Activated effector memory CD4-positive, alpha-beta T cell treated with Interleukin-2 at 50 U/mL for 16 hours (primary cell): ENCODE measurements around the gene CEP162.
"Not testable (repeated sequence)": the region's sequence is repeated elsewhere in the genome, so short reads cannot be mapped to it uniquely, and the experiment has no call there.

Source experiments
- DNase-seq: peaks from one replicate; pipeline ENCODE4 v3.0.0-alpha.2; 2020

CEP162 gene, protein sequence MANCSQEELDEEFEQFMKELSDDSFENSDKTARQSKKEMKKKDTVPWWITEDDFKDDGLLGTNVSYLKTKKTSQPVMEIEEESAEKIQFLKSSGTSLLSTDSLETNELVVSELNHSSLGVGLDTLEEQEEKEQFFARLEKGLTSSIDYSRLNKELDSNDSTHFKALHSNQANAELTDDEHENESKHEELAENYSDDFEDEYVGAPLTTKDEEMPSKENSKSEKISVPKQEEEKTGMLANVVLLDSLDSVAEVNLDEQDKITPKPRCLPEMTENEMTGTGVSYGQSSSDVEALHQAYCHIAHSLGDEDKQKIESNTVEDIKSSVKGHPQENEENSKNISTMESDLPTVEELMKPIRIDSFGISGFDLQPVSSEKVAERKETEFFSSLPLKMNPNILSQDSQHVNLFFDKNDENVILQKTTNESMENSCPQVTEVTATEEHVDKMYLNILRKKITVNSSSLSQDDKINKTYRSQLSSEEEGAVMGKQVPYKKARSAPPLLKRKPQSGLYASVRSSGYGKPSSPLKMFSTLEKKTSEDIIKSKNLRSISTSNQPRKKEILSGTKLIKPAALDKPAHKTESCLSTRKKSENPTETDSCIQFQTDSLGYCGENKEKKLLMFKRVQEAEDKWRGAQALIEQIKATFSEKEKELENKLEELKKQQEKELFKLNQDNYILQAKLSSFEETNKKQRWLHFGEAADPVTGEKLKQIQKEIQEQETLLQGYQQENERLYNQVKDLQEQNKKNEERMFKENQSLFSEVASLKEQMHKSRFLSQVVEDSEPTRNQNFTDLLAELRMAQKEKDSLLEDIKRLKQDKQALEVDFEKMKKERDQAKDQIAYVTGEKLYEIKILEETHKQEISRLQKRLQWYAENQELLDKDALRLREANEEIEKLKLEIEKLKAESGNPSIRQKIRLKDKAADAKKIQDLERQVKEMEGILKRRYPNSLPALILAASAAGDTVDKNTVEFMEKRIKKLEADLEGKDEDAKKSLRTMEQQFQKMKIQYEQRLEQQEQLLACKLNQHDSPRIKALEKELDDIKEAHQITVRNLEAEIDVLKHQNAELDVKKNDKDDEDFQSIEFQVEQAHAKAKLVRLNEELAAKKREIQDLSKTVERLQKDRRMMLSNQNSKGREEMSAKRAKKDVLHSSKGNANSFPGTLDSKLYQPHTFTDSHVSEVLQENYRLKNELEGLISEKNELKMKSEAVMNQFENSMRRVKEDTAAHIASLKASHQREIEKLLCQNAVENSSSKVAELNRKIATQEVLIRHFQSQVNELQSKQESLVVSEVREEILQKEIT (N-terminal part only)

DNA sequence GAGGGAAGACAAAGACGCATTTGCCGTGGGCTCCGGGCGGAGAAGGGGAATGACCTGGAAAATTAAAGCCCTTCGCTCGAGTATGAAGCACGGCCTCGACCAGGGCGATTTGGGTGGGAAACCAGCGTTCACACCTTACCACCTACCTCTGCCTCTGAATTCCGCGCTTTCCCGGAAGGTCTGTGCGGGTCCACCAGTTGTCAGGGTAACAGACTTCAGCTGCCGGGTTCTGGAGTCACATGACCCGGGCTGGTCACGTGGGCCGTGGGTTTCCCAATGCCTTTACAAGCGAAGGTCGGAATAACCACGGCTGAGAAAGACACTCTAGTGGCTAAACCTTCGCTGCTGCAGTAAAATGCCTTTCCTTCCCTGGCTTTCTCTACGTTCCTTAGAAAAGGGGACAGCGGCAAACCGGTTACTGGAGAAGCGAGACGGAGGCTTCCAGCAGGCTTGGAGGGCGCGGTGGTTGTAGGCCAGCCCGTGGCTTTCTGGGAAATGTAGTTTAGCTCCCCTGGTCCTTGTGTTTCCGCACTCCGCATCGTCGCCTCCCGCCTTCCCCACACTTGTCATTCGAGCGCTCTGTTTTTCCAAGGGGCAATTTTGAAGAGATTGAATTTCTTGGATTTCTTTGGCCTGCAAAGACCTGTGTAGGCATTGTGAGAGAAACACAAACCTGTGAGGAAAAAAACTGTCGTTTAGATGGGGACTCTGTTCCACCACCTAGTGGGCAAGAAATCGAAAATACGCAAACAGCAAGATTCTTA, at the start of gene CEP162:
TSS of gene CEP162 (minus strand) at position 210 of the 764 bp plus-strand sequence. CDS start 1,250 bp downstream, outside the sequence.
- DNase-seq, result peak; percentile 79

DNA sequence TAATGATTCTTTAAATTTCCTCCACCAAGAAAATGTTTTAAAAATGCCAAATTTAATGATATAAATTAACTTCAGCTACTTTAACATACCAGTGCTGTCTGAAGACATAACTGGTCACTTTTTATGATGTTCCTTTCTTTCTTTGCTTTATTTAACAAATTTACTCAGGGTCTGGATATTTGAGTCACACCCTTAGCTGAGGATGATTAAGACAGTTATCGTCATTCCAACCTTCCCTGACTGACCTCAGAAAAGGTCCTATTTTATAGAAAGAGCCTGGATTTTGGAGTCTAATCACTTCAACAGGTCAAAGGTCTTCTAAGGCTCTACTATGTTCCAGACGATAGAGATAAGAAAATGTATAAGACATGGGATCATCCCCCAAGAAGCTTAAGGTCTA, 47.4 kb upstream of the CEP162 start:
- no peak for DNase-seq

DNA sequence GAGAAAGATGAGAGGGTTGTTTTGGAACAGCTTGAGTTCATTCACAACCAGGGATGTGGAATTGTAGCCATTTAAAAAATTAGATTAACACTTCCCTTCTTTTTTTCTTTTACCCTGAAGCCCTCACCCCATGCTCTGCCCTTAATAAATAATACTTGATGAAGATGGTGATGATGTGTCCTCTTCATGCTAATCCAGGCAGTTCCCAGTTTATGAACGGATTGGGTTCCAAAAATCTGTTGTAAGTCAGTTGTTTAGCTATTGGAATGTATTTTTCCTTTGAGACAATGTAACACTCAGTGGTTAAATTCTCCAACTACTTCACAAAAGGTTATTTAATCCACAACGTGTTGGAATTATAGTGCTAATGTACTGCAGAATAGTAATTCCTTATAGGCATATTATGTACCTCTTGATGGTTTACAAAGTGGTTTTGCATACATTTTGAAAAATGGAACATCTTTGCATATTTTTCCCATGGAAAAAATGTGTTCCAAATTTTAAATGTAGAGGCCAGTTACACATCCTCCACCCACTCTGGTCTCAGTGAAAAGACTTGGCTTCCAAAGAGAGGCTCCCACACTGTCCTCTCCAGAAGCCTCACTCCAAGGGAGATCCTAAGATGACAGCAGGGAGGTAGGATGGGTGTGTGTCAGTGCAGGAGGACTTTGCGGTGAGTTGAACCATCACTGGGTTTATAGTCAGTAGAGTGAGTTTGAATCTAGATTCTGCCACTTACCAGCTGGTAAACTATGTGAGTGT, 45.8 kb upstream of the CEP162 start:
- no peak for DNase-seq

DNA sequence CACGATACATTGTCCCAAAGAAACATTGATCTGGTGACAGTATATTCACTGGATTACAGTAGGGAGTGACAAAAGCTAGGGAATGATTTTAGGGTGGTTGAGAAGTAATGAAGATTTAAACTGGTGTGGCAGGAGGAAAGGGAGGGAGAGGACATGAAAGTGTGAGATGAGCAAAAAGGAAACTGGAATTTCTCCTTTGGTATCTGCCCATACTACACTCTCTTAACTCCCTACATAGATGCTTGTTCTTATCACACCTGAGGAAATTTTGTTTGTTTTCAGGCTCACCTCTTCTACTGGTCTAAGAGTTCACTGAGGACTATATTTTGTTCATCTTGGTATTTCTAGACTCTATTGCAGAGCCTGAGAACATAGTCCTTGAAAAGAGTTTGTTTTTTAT, 44.9 kb upstream of the CEP162 start:
- DNase-seq, result no peak

DNA sequence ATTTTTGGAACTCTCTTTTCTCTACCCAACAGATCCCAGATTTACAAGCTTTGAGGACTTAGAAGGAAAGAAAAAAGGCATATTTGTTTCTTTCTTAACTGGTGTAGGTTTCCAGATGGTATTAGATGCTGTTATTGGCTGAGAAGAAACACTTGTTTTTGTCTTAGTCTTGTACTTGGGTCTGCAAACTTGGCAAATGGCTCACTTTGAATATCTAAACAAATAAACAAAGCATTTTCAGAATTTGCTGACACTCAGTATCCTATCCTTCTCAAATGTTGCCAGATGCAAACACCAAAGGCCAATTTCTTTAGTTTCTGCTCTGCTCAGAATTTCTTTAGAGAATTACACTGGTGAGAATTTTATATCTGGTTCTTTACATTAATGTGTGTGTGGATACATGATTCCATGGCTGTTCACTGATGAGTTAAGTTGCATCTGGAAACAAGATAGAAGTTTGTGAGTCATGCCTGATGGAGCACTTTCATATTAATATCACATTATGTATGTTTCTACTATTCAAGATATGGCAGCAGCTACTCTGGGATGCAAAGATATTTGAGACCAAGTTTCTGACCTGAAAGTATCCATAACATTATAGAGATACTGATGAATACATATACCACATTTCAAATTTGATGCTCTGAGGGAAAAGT, 43.7 kb upstream of the CEP162 start:
- no peak for DNase-seq

DNA sequence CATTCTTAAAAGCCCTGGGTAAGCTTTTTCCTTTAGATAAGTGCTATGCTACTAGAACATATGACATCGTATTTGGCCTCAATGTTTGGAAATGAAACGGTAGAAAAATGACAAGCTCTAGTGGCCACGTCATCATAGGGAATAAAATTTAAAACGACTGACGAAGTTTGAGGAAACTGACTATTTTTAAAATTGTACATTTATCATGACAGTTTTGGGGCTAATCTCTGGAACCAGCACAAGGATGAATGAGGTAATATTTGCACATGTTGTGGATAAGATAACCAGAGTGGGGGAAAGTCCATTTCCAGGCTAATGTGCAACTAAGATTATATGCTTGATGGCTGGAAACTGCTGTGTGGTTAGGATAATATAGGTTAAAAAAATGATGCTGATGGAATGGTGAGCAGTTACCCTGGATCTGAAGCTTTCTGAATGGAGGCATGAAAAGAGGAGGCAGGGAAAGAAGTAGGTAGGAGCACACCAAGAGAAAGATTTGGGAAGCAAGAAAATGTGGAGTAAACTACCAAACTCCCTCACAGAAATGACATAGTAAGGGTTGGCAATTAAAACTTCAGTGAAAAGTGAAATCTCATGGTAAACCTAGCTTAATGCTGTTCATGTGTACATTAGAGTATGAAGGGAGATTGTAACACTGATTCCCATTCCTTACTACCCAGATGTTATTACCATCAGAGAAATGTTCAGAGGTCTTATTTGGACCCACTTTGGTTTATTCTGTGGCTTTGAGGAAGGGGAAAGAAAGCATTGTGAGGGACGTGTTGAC, 42.7 kb upstream of the CEP162 start:
- DNase-seq, result no peak

DNA sequence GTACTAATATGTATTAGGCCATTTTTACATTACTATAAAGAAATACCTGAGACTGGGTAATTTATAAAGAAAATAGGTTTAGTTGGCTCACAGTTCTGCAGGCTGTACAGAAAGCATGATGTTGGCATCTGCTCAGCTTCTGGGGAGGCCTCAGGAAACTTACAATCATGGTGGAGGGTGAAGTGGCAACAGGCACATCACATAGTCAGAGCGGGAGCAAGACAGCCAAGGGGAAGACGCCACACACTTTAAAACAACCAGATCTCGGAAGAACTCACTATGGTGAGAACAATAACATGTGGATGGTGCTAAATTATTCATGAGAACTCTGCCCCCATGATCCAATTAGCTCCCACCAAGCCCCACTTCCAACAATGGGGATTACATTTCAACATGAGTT, 41.3 kb upstream of the CEP162 start:
- no peak for DNase-seq

DNA sequence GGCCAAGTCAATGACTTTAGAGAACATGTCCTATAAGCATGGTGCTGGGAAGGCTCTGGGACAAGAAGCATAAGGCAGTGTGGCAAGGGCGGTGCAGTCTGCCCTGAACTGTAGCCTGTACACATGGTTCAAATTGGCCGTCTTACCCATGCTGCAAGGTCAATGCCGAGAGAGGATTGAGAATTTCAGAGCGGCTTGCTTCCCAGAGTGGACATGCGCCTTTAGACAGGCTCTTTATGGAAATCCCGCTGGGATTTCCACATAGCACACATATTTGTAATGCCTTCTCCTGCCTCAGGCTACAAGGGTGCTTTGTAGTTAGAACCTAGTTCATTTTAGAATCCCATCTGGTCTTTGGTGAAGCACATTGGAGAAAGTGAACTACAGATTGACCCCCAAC, 36.1 kb upstream of the CEP162 start:
- no peak for DNase-seq

DNA sequence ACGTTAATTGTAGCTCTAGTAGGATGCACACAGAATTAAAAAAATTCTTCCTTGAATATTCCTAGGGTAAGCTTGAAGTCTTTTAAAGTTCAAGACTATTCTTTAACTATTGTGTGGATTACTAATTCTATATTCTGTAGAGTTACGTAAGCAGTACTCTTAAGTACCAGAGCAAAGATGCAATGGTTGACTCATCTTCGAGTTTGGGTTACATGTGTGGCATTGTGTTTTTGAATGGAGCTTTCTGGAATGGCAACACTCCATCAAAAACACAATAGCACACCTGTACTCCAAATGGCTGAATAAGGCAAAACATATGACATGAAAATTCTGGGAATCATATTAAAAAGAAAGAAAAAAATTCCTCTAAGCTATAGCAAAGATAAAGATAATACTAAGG, 33.5 kb upstream of the CEP162 start:
- DNase-seq, result no peak

DNA sequence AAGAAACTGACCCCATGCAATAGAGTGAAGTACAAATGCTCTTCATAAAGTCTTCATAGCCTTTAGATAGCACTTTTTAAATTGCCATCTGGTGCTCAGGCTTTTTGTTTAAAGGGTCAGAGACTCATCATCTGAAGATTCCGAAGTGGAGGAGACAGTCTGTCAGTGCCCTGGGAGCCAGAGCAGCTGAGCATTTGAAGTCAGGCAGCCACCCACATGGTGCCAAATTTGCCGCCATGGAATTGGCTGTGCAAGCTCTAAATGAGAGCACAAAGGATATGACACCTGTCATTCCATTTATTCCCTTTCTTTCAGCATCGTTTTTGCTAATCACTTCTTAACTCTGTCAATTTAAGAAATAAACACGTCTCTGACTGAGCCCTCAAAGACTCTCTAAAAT, 32.8 kb upstream of the CEP162 start:
- DNase-seq, result no peak

DNA sequence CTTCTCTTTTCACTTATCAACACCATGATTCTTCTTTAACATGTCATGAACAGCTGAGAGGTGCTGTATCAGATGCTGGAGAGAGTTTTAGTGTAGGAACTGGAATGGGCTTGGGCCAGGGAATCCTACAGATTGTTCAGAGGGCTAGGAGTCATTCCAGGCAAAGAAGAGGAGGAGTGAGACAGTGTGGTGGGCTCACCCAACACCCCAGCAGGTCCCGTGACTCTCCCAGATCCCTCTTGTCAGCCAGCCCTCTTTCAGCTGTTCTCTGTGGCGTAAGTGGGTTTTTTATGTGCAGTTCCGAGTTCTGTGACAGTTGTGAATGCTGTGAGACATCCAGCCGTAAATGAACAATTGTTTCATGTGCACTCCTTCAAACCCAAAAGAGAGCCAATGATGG, 31.4 kb upstream of the CEP162 start:
- no peak for DNase-seq

DNA sequence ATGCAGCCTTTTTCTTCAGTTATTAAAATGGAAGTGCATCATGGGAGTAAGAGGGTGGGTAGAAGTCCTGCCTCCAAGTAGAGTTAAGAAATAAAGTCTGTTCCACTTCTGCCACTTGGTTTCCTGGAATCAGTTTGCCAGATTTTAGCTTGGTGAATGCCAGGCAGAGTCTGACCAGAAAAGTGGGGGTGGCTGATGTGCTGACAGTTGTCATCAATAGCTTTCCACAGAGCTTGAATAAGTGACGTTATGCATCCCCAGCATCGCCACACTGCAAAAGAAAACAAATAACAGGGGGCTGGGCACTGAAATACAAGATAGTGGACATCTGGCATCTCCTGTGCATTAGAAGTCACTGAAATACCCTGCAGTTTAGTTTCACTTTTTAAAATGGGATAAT, 30.8 kb upstream of the CEP162 start:
- no peak for DNase-seq

DNA sequence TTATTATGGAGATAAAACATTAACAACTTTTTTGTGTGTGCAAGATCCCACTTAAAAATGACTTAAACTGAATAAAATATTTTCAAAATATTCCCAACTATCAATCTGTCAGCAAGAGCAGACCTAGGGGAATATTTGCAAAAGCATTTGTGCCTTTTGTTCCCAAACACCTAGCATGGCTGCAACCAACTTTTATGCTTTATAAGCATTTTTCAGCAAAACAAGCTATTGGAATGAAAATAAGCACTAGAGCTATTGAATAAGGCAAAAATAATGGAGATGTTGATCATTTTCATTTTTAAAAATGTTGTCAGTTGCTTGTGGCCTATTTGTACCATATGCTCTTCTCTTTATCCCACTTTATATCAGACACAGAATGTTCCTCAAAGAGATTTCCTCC, 28.2 kb upstream of the CEP162 start:
- DNase-seq, result no peak

DNA sequence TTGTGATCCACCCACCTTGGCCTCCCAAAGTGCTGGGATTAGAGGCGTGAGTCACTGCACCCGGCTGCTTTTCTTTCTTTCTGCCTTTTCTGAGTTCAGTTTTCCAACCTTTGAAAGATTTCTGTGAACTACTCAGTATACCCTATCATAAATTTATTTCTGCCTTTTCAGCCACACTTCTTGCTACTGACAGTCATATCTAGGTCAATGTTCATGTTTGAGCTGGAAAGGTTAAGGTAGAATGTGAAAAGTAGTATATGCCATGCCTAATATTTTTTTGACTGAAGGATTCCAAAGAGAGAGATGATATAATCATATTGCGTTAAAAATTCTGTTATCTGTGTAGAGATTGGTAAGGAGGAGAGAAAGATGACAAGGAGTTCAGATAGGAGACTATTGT, 25.9 kb upstream of the CEP162 start:
- no peak for DNase-seq

DNA sequence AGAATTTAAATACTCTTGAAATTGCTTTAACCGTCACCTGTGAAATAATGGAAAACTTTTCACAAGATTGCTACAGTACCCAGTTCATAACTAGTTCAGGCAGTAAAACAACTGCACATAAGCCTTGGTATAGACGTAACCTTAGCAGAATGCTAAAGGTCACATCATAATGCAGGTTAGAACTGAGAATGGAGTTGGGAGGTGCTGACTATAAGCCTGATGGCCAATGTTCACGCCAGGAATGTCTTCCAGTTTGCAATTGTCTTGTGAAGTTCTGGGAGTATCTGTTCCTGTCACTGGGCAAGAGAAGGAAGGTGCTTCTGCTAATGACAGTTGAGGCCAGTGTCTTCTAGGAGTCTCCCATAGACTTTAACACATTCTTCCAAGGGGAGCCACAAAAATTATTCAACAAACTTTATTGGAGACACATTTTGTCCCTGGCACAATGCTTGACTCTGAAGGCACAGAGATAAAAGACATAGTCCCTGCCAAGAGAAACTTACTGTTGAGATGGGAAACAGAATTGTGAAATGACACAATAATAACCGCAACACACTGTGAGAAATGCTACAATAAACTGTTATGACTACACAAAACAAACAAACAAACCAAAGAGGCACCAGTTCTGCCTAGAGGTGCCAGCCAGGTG, 24.6 kb upstream of the CEP162 start:
- DNase-seq, result no peak

DNA sequence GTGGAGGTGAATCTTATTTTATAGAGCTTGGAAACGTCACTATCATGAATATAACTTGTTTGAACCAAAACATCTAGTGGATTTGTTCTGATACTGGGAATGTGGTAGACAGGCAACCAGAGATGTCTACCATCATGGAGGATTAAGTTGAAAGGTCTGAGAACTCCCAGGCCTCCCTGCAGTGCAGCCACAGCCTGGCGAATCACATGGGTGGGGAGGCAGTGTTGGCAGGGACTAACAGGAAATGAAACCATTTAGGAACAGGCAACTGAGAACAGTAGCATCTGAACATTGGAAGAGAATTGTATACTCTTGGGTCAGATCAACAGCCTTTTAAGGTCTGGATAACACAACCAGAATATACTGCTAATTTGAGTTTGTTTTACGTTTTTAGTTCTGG, 22.3 kb upstream of the CEP162 start:
- no peak for DNase-seq

DNA sequence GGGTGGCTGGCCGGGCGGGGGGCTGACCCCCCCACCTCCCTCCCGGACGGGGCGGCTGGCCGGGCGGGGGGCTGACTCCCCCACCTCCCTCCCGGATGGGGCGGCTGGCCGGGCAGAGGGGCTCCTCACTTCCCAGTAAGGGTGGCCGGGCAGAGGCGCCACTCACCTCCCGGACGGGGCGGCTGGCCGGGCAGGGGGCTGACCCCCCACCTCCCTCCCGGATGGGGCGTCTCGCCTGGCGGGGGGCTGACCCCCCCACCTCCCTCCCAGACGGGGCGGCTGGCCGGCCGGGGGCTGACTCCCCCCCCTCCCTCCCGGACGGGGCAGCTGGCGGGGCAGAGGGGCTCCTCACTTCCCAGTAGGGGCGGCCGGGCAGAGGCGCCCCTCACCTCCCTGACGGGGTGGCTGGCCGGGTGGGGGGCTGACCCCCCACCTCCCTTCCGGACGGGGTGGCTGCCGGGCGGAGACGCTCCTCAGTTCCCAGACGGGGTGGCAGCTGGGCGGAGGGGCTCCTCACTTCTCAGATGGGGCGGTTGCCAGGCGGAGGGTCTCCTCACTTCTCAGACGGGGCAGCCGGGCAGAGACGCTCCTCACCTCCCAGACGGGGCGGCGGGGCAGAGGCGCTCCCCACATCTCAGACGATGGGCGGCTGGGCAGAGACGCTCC, 17.1 kb upstream of the CEP162 start:
- DNase-seq, result not testable (repeated sequence)

DNA sequence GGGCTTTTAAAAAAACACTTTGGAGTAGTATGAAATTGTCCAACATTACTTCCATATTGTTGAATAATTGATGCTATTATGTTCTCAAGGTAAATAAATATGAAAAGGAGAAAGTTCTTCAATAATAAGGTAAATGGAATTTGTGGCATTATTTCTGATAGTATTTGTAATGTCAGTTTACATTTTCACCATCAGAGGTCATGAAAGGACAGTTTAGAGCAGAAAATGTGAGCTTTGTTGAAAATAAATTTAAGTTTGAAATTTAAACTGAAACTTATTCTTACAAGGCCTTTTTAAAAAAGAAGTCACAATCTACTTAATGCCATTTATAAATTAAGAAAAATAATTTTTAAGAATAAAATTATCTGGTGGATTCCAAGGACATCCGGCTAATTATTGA, 15.8 kb upstream of the CEP162 start:
- no peak for DNase-seq

DNA sequence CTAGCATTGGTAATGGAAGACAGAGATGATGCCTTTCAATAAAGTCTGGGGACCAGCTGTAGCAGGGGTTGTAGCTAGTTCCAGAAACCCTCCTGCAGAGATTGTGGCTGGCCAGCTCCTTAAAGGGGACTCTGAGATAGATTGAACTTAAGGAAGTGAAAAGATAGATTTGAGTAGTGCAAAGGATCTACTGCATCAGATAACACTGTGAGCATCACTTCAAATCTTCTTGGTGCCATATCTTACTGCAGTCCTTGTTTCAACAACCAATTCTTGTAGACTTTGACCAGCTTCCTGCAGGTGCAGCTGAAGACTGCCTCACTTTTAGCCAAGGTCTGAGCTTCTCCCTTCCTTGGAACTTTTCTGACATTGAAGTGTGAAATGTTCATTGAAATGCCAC, 14.8 kb upstream of the CEP162 start:
- no peak for DNase-seq
